ENCODE measurements around the gene CLCN7. TPM values are rescaled to one million over a fixed set of nuclear protein-coding genes. Genes with fewer than 3 reads are reported as not detected.
"Not testable (repeated sequence)": the region's sequence is repeated elsewhere in the genome, so short reads cannot be mapped to it uniquely, and the experiment has no call there.

CLCN7 gene
- total RNA-seq, 2 donors from 2014 or later, result 35.8 to 52.6 TPM

DNA sequence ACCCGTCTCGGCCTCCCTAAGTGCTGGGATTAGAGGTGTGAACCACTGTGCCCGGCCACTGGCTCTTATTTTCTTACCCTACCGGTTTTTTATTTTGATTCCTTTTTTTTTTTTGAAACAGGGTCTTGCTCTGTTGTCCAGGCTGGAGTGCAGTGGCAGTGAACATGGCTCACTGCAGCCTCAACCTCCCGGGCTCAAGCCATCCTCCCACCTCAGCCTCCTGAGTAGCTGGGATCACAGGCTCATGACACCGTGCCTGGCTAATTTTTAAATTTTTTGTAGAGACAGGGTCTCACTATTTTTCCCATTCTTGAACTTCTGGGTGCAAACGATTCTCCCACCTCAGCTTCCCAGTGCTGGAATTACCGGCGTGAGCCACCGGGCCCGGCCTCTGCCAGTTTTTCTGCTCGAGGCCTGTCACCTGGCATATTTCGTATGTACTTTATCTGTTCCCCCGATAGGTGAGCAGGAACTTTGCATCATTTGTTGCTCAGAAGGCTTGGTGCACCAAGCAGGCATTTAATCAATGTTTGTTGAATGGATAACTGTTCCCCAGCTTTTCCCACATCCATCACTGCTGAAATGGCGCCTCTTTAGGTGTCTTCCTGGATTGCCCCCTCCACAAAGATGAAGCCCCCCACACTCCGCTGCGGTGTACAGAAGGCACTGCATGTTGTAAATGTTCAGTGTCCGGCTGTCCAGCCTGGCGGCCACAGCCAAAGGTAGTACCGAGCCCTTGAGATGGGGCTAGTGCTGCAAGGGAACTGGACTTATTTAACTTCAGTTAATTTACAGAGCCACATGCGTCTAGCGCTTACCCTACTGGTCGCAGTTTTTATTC lies 17.5 kb upstream of the CLCN7 start:
- DNase-seq (ENCODE audit: low spot score), result no peak
- intact Hi-C loops (cut with DNase I), result loop anchor here in 1 of 2 donors (5.0 to 10.0 kb wide), 3 partner anchors 62 to 202 kb away; no protein-coding TSS in a partner anchor

GRCh38 chr16:1491327-1491726 lies 16.5 kb upstream of the CLCN7 start:
- intact Hi-C loops (cut with DNase I), result loop anchor here in 1 of 2 donors (5.0 to 10.0 kb wide), 3 partner anchors 63 to 203 kb away; no protein-coding TSS in a partner anchor
- no peak for DNase-seq (ENCODE audit: low spot score)

DNA sequence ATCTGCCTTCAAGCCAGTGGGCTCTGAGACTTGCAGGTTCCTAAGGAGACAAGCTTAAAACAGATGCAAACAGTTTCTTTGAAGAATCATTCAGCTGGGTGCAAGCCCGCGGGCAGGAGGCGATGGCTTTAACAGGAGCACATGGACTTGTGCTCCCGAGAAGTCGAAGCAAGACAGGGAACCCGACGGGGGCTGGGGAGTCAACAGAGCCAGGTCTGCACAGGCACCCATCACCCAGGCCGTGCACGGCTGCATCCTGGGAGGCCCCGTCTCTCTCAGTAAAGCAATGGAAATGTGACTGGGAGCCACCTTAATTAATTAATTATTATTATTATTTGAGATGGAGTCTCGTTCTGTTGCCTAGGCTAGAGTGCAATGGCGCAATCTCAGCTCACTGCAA lies 14.2 kb upstream of the CLCN7 start:
- intact Hi-C loops (cut with DNase I), result no loop called here
- DNase-seq (ENCODE audit: low spot score), result no peak

GRCh38 chr16:1488619-1489018 lies 13.8 kb upstream of the CLCN7 start, which contains the start of gene PTX4:
TSS of gene PTX4 (minus strand) at chr16:1488944. CDS start at chr16:1488909, 35 bp downstream.
- DNase-seq (ENCODE audit: low spot score), result no peak
- intact Hi-C loops (cut with DNase I), result no loop called here

GRCh38 chr16:1488054-1488601 lies 13.3 kb upstream of the CLCN7 start:
- DNase-seq (ENCODE audit: low spot score), result no peak
- intact Hi-C loops (cut with DNase I), result no loop called here

GRCh38 chr16:1487395-1488053 lies 12.7 kb upstream of the CLCN7 start:
- no peak for DNase-seq (ENCODE audit: low spot score)
- intact Hi-C loops (cut with DNase I), result no loop called here

DNA sequence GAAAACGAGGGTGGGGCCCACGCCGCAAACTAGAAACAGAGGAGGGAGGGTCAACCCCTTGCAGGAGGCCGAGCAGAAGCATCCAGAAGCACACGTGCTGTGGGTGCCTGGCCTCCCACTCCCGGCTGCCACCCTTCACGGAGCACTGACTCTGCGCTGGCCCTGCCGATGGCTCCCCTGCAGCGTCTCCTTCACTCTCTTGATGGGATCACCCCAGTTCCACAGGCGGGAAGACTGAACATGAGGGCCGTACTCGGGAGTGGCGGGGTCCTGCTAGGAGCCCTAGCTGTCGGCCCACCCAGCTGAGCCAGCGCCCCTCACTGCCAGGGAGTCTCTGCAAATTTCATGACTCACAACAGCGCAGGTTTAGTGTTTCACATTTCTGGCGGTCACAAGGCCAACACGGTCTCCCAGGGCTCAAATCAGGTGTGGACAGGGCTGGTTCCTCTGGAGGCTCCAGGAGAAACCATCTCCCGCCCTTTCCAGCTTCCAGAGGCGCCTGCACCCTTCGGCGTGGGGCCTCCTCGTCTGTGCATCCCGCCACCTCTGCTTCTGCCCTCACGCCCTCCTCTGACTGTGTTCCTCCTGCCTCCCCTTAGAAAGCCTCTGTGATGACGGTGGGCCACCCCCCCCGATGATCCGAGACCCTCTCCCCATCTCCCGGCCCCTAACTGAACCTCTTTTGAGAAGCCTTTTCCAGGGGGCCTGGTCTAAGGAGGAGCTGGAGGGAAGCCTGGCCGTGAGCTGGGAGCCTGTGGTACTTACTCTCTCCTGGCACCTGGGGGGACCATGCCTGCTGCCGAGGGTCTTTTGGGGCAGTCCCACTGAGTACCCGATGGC lies 11.9 kb upstream of the CLCN7 start:
- intact Hi-C loops (cut with DNase I), result no loop called here
- no peak for DNase-seq (ENCODE audit: low spot score)

DNA sequence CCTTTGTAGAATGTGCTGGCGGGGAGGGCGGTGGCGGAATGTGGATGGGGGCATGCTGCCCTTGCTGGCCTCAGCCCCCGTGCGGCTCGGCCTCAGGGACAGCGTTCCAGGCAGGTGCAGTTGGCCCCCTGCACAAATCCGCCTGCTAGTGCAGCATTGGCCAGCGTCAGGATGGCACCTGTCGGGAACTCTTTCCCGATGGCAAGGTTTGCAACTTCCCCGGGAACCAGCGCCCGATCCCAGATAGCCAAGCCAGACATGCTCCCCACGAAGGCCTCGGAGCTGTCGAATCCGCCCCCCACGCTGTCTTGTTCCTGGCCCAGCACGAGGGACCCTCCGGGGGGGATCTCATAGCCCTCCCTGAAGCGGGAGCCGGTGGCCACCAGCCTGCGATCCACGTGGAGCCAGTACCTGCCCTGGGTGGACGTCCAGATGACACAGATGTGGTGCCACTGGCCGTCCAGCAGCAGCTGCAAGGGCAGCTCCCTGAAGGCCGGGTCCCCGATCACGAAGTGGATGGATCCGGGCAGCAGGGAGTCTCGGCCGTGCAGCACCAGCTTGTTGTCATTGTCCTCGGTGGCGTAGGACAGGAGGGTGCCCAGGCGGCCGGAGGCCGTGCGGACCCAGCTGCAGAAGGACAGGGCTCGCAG lies 11.1 kb upstream of the CLCN7 start:
- DNase-seq (ENCODE audit: low spot score), result no peak
- intact Hi-C loops (cut with DNase I), result no loop called here

- DNase-seq (ENCODE audit: low spot score), result no peak
- intact Hi-C loops (cut with DNase I), result no loop called here
Measured at GRCh38 chr16:1481906-1482835, 7.3 kb upstream of the CLCN7 start.

DNA sequence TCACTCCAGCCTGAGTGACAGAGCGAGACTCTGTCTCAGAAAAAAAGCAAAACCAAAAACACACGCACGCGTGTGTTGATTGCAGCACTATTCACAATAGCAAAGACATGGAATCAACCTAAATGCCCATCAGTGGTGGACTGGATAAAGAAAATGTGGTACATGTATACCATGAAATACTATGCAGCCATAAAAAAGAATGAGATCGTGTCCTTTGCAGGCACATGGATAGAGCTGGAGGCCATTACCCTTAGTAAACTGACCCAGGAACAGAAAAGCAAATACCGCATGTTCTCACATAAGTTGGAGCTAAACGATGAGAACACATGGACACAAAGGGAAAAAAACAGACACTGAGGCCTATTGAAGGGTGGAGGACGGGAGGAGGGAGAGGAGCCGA lies 4.1 kb upstream of the CLCN7 start:
- intact Hi-C loops (cut with DNase I); DNase-seq (ENCODE audit: low spot score): not testable (repeated sequence)

- intact Hi-C loops (cut with DNase I), result no loop called here
- no peak for DNase-seq (ENCODE audit: low spot score)
Measured at GRCh38 chr16:1477033-1477432, 2.2 kb upstream of the CLCN7 start.

- intact Hi-C loops (cut with DNase I), result no loop called here
- DNase-seq (ENCODE audit: low spot score), result no peak
Measured at GRCh38 chr16:1475552-1476114, 805 bp upstream of the CLCN7 start.

DNA sequence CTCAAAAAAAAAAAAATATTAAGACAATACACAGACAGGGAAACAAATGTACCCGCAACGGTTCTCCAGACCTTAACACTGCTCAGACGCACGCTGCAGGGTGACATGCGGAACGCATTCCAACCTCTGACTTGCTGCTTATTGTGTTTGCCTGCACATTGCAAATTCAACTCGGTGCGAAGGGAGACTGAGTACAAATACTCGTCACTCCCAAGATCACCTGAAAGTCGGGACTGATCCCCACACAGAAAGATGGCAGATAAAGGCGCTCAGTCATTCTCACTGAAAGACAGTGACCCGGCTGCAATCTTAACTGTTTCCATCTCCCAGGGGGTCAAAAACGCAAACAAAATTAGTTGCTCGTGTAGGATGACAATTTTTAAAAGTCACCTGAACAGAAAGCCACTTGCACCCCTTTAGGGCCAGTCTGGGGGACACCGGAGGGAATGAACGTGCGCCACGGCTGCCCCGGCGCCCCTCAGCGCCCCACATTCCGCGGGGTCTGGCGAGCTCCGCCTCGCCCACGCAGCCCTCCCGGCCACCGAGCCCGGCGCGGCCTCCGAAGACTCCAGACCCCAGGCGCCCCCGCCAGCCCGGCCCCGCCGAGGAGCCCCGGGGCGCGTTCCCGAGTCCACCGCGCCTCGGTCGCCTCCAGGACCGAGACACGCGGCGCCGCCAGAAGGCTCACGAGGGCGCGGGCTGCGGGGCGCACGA lies 589 bp downstream of the CLCN7 start:
- intact Hi-C loops (cut with DNase I), result no loop called here
- no peak for DNase-seq (ENCODE audit: low spot score)

GRCh38 chr16:1472974-1473373 lies 1.9 kb downstream of the CLCN7 start:
- intact Hi-C loops (cut with DNase I), result no loop called here
- DNase-seq (ENCODE audit: low spot score), result no peak

- intact Hi-C loops (cut with DNase I), result no loop called here
- no peak for DNase-seq (ENCODE audit: low spot score)
Measured at GRCh38 chr16:1471569-1472194, 3.1 kb downstream of the CLCN7 start.

DNA sequence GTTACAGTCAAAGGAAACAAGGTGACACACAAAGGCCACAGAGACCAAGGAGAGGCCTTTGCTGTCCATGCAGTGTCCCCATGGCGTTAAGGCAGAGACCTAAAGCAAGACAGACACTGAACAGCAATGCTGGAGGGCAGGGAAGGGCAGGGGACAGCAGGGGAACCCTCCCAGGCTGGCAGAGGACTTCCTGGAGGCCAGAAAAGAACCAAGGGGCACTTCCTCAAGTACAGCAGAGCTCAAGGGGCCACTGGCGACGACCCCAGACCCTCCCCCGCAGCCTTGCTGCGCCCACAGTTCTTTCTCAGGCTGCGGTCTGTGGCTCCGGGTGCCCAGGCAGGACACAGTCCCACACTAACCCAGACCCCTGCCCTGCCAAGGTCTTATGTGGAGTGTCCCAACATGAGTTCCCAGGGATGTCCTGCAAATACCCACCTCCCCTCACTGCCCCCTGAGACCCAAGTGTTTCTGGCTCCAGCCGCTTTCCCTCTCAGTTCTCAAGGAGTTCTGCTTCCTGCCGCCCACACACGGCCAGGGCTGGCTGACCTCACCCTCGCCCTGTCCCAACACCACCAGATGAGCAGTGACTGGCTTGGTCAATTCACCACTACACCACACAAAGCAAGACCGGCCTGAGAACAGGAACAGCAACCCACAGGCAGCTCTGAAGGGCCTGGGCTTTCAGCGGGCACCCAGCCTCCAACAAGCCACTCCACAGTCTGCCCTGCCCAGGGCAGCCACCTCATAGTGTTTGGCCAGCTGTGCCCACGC lies 4.2 kb downstream of the CLCN7 start:
- intact Hi-C loops (cut with DNase I), result no loop called here
- no peak for DNase-seq (ENCODE audit: low spot score)
